GM18873 (cell line): ENCODE results near the gene PCID2.
"Not testable (repeated sequence)": the region's sequence is repeated elsewhere in the genome, so short reads cannot be mapped to it uniquely, and the experiment has no call there.

Experiments used
- ATAC-seq: cut with Tn5 transposase; IDR thresholded peaks from one replicate; pipeline ENCODE4 v1.9.1; 2021; ENCODE audit warnings: mild to moderate bottlenecking, moderate library complexity, moderate number of reproducible peaks; ENCODE audit not compliant: unreplicated experiment, low FRiP score

Gene PCID2

DNA sequence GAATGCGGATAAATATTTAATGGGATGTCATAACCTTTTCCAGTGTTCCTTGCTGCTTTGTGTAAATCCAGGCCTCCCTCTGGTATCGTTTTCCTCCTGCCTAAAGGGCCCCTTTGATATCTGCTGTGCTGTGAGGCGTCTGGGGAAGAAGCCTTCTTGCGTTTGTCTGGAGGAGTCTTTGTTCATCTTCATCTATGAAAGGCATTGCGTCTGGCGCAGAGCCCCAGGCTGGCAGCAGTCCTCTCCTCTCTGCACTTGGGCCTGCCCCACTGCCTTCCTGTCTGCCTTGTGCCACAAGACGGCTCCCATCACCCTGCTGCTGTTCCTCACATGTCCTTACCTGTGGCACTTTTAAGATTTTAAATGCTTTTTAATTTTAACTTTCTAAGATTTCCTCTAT is 40.3 kb downstream of the PCID2 start:
- ATAC-seq: no peak

DNA sequence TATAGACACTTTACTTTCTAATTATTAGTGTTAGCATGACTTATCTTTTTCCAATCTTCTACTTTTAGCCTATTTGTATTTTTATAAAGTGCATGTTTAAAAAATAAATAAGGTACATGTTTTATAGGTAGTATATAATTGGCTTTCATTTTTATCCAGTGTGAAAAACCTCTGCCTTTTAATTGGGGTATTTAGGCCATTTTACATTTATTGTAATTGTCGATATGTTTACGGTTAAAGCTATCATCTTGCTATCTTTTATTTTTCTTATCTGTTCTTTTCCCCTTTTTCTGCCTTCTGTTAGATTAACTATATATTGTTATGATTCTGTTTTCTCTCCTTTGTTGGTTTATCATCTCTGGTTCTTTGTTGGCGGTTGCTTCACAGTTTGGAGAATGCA is 40.9 kb downstream of the PCID2 start:
- no peak for ATAC-seq

DNA sequence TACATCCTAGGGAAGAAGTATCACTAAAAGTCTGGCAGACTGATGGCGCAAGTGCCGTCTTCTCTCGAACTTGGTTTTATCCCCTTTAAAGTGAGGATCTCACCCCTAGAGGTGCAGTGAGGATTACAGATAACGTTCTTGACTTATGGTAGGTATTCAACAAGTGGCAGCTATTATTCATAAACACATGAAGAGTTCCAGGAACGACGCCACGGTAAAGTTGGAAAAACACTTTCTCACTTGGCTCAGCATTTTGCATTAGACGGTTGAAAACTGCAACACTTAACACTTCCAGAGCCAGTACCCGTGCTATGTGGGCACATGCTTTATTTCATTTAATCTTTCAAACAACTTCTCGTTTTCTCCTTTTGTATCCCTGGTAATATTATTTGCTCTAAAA is 41.3 kb downstream of the PCID2 start:
- no peak for ATAC-seq

GRCh38 chr13:113166681-113167080 is 41.8 kb downstream of the PCID2 start:
- no peak for ATAC-seq

DNA sequence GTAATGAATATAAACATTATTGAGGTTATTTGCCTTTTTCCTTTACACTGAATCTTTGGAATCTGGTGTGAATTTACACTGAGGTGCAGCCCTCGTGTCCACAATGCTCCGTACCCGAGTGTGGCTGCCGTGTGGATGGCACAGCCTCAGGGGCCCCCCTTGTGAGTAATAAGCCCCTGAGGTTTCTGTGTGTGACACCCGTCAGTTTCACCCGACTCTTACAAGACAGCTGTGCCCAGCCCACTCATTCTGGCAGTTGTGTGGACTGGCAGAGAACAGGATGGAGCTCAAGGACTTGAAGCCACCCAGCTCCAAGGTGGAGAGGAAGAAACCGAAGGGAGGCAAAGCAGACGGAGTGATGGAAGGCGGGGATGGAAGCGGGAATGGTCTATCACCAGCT is 42.2 kb downstream of the PCID2 start:
- no peak for ATAC-seq

GRCh38 chr13:113164492-113164891 is 44.0 kb downstream of the PCID2 start:
- ATAC-seq: no peak

GRCh38 chr13:113162783-113163685 is 45.4 kb downstream of the PCID2 start:
- no peak for ATAC-seq

- ATAC-seq: not testable (repeated sequence)
Observed at GRCh38 chr13:113161975-113162374, 46.5 kb downstream of the PCID2 start.

- ATAC-seq: no peak
Observed at GRCh38 chr13:113161433-113161832, 47.0 kb downstream of the PCID2 start.

DNA sequence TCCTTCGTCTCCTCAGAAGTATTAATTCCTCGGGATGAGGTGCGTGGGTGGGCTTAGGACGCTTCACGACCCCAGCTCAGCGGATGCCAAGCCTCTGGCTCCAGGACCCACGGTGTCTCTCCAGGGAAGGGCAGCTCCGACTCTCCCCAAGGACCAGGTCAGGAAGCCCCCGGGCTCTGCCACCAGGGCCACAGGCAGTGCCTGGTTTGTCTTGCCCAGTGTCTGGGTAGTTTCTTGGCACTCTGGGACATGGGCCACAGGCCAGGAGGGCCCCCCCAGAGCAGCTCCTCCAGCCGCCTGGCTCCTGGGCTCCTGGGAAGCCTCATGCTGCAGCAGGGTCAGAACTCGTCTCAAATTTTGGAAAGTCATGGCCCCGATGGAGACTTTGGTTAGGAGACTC is 47.5 kb downstream of the PCID2 start:
- no peak for ATAC-seq

DNA sequence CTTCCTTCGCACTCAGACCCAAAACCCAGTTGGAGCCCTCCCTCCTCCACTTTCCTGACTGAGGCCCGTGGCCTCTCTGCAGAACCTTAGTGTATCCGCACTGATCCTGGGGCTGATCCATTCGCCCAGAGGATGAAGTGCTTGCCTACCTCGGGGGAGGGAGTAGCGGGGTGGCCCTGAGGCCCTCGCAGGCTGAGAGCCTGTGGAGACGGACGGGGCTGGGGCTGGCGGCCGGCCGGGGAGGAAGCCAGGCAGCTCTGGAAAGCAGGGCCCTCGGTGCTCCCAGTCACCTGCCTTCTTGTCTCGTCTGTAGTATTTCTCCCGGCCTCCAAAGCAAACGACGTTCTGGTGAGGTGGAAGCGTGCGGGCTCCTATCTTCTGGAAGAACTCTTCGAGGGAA is 48.8 kb downstream of the PCID2 start:
- no peak for ATAC-seq

DNA sequence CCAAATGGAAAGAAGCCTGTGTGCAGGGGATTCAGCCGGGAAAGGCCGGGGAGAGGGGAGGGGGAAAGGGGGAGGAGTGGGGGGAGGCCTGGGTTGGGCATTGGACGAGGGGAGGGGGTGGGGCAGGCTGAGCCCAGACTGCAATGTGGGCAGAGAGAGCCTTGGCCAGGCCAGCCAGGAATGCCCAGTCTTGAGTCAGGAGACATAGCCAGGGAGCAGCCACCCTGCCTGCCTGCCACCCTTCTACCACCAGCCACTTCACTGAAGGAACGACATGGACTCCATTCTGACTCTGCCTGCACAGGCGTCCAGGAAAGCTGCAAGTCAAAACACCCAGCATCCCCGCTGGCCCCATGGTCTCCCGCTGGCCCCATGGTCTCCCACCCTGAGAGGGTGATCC is 49.5 kb downstream of the PCID2 start:
- no peak for ATAC-seq

GRCh38 chr13:113157929-113158747 is 50.3 kb downstream of the PCID2 start, which contains the start of gene PROZ:
TSS of gene PROZ (plus strand) at chr13:113158648. CDS start at chr13:113158661, 13 bp downstream.
- no peak for ATAC-seq

GRCh38 chr13:113157206-113157928 is 51.1 kb downstream of the PCID2 start:
- no peak for ATAC-seq

GRCh38 chr13:113155982-113156655 is 52.4 kb downstream of the PCID2 start:
- no peak for ATAC-seq

DNA sequence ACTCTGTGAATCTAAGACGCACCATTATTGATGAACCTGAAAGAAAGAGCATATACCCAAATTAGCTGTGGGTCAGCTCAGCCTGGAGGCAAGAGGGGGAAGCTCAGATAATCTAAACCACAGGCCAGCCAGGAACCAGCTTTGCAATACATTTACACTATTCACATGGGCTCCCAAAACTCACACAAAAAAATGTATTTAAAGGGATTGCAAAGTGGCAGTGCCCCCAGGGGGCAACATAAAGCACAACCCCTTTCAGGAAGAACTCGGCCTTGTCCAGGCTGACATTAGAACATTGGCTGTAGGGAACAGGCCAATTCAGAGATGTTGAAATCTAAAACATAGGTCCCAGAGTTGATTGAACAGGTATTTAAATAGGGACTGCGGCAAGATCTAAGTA is 53.3 kb downstream of the PCID2 start:
- ATAC-seq: no peak

GRCh38 chr13:113153810-113154748 is 54.4 kb downstream of the PCID2 start:
- peak; percentile 43 for ATAC-seq

DNA sequence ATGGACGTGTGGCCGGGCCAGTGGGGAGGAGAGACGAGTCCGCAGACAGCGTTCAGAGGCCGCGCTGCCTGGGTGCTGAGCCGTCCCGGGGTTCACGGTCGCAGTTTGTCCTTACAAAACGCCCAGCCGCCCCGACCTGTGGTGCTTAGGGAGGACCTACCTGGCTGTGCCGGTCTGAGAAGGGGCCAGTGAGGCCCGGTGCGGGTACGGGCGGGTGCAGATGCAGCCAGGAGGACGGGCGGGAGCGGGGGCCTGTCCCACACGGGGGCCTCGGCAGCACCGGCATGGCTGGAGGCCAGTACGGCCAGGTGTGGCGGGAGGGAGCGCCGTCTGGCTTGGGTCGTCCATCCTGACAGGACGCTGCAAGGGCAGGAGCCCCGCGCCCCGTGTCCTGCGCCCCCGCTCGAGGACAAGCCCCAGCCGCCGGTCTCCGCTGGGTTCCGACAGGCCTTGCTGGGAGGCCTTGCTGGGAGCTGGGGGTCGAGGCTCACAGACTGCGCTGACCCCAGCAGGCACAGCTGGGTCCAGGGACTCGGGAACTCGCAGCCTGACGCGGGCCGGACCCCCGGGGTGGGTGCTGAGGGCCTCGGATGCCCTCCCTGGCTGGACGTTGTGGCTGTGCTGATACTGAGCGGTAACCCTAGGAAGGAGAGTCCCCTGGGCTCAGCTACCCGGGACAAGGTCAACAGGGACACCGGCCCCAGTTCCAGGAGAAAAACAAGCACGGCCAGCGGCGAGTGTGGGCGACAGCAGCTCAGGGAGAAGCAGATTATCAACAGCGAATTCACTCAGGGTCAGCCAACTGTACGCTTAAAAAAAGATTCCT is 55.3 kb downstream of the PCID2 start:
- ATAC-seq: peak; percentile 23

- ATAC-seq: no peak
Observed at GRCh38 chr13:113152691-113152983, 55.8 kb downstream of the PCID2 start.
